Stimulated activated CD8-positive, alpha-beta memory T cell treated with anti-CD3 and anti-CD28 coated beads, Interleukin-12 subunit alpha, Interleukin-12 subunit beta, amount 100 ng/mL, for 24 hours (primary cell): Measurements from ENCODE around the gene PLA2G4D.

Experiments used
- DNase-seq: peaks from one replicate; pipeline ENCODE4 v3.0.0-alpha.2; 2020; ENCODE audit errors: extremely low read depth

Gene PLA2G4D

DNA sequence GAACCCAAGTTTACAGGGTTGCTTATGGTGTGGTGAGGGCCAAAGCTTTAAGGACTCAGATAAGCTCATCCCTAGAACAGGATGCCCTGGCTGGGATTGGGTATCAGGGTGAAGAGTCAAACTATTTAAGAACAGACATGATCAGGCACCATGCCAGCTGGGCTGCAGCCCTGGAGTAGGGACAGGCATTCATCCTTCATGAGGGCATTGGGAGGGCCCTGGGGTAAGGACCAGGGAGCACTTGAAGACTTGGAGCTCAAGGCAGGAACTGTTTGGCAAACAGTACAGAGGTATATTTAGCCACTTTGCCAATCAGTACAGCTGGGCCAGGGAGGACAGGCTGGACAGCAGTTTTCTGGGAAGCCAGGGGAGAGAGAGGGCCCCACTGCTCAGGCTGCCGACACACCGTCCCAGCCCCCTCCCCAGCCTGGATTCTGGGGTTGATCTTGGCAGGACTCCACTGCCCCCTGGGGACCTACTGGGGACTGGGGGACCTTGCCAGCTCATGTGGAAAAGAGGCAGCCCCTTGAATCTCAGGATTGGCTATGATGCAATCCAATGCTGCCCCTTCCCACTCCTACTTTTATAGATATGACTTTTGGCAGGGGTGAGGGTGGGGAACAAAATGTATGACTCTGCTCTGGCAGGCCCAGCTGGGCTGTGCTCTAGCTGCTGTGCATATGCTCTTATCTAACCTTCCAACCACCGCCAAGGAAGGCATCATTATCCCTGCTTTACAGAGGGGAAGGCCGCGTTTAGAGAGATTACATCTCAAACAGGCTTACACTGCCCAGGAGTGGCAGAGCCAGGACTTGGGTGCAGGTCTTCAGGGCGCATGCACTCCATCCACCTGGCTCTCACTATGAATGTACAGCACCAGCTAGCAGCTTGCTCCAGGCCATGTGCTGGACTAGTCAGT is 75.8 kb downstream of the PLA2G4D start:
- DNase-seq, result no peak
